ENCODE measurements around the gene LDLRAD2. TPM values are rescaled to one million over a fixed set of nuclear protein-coding genes. Genes with fewer than 3 reads are reported as not detected.

The LDLRAD2 gene
- polyA plus RNA-seq, 4 donors: 3.6 to 5.5 (median 5.3) TPM

Other genes with a start within 250 kb of the LDLRAD2 start
- gene RAP1GAP, start 142.9 kb upstream of the LDLRAD2 start, polyA plus RNA-seq (ENCODE audit: insufficient read length in 4 of 4): 10 to 100 TPM; 18.8 to 26.4 (median 22.6) TPM
- 10 to 100 TPM; 58.9 to 71.7 (median 65.9) TPM for gene USP48, start 29.1 kb upstream of the LDLRAD2 start, polyA plus RNA-seq (ENCODE audit: insufficient read length in 4 of 4)
- 100 to 1,000 TPM; 147 to 222 (median 176) TPM for gene HSPG2, start 125.0 kb downstream of the LDLRAD2 start, polyA plus RNA-seq (ENCODE audit: insufficient read length in 4 of 4)
- gene CELA3B, start 164.8 kb downstream of the LDLRAD2 start, polyA plus RNA-seq (ENCODE audit: insufficient read length in 4 of 4): under 1 TPM in 1 of 4 donors, not detected in 3; 0.13 TPM
- under 1 TPM in 1 of 4 donors, not detected in 3; 0.13 TPM for gene CELA3A, start 189.4 kb downstream of the LDLRAD2 start, polyA plus RNA-seq (ENCODE audit: insufficient read length in 4 of 4)
- 100 to 1,000 TPM; 349 to 435 (median 419) TPM for gene CDC42, start 240.4 kb downstream of the LDLRAD2 start, polyA plus RNA-seq (ENCODE audit: insufficient read length in 4 of 4)

All from right renal pelvis (tissue), 4 donors.